NCI-H2081 treated with DMSO at 0.1 percent for 48 hours (cell line): ENCODE results near the gene KRTAP12-3.
A peak's percentile ranks its signal among the peaks of the same experiment; 100 is the strongest.
"Not testable (repeated sequence)": the region's sequence is repeated elsewhere in the genome, so short reads cannot be mapped to it uniquely, and the experiment has no call there.

Experiments
- DNase-seq: peaks from one replicate; lab custom pipeline; 2025; lab: John Stamatoyannopoulos, UW

KRTAP12-3 gene

GRCh38 chr21:44650973-44651675, 6.6 kb upstream of the KRTAP12-3 start:
- no peak for DNase-seq

GRCh38 chr21:44653123-44653522, 4.6 kb upstream of the KRTAP12-3 start:
- DNase-seq = no peak

GRCh38 chr21:44653656-44654575, 3.8 kb upstream of the KRTAP12-3 start:
- DNase-seq = peak; percentile 12

- no peak for DNase-seq
These were observed 3.1 kb upstream of the KRTAP12-3 start, which contains the start of gene KRTAP12-4 for GRCh38 chr21:44654576-44655175. Gene KRTAP12-4 (minus strand): TSS chr21:44654659. CDS start chr21:44654614, 45 bp downstream.

GRCh38 chr21:44656868-44657267, 864 bp upstream of the KRTAP12-3 start:
- no peak for DNase-seq

GRCh38 chr21:44658541-44658910, 794 bp downstream of the KRTAP12-3 start:
- no peak for DNase-seq

GRCh38 chr21:44658913-44659595, 1.3 kb downstream of the KRTAP12-3 start:
- no peak for DNase-seq

GRCh38 chr21:44661567-44661966, 3.8 kb downstream of the KRTAP12-3 start:
- DNase-seq = not testable (repeated sequence)

GRCh38 chr21:44664691-44665090, 7.0 kb downstream of the KRTAP12-3 start:
- no peak for DNase-seq

GRCh38 chr21:44666401-44667320, 8.9 kb downstream of the KRTAP12-3 start, which contains the start of gene KRTAP12-2:
Gene KRTAP12-2 (minus strand): TSS chr21:44666927. CDS start chr21:44666886, 41 bp downstream.
- DNase-seq = peak; percentile 1

- no peak for DNase-seq
These were observed 9.9 kb downstream of the KRTAP12-3 start for GRCh38 chr21:44667612-44668011.

GRCh38 chr21:44670642-44671432, 13.1 kb downstream of the KRTAP12-3 start:
- DNase-seq = no peak

- no peak for DNase-seq
These were observed 14.2 kb downstream of the KRTAP12-3 start for GRCh38 chr21:44671911-44672310.

- DNase-seq = no peak
These were observed 20.1 kb downstream of the KRTAP12-3 start for GRCh38 chr21:44677881-44678280.

GRCh38 chr21:44681152-44681551, 23.4 kb downstream of the KRTAP12-3 start:
- no peak for DNase-seq

GRCh38 chr21:44681861-44682579, 24.3 kb downstream of the KRTAP12-3 start, which contains the start of gene KRTAP12-1:
Gene KRTAP12-1 (minus strand): TSS chr21:44682163. CDS start chr21:44682123, 40 bp downstream.
- DNase-seq = peak; percentile 47

GRCh38 chr21:44682580-44683151, 24.9 kb downstream of the KRTAP12-3 start:
- DNase-seq = no peak

- no peak for DNase-seq
These were observed 26.3 kb downstream of the KRTAP12-3 start for GRCh38 chr21:44684077-44684476.

- no peak for DNase-seq
These were observed 26.8 kb downstream of the KRTAP12-3 start for GRCh38 chr21:44684483-44684882.
